GM12873 (cell line): ENCODE measurements around the gene TMEM109.

Source experiments
- CTCF ChIP-seq: IDR thresholded peaks from 2 replicates; pipeline ENCODE4 v1.5.1; 2012; ENCODE audit warnings: low read depth, mild to moderate bottlenecking, moderate library complexity, low read length, control low read depth; ENCODE audit not compliant: insufficient read depth; ENCODE audit errors: missing control alignments

The TMEM109 gene

GRCh38 chr11:60954421-60954820 lies 40.5 kb downstream of the TMEM109 start:
- TF ChIP-seq CTCF = no peak

- no peak for TF ChIP-seq CTCF
These were observed 41.6 kb downstream of the TMEM109 start for GRCh38 chr11:60955571-60955970.

- TF ChIP-seq CTCF = no peak
These were observed 43.2 kb downstream of the TMEM109 start for GRCh38 chr11:60957188-60957587.

- TF ChIP-seq CTCF = no peak
These were observed 45.5 kb downstream of the TMEM109 start for GRCh38 chr11:60959431-60959830.

GRCh38 chr11:60960405-60960804 lies 46.4 kb downstream of the TMEM109 start:
- no peak for TF ChIP-seq CTCF

- TF ChIP-seq CTCF = no peak
These were observed 50.8 kb downstream of the TMEM109 start for GRCh38 chr11:60964801-60965200.

GRCh38 chr11:60966890-60967289 lies 52.9 kb downstream of the TMEM109 start:
- TF ChIP-seq CTCF = no peak
